ENCODE data around the gene CRELD1.

Gene CRELD1

DNA sequence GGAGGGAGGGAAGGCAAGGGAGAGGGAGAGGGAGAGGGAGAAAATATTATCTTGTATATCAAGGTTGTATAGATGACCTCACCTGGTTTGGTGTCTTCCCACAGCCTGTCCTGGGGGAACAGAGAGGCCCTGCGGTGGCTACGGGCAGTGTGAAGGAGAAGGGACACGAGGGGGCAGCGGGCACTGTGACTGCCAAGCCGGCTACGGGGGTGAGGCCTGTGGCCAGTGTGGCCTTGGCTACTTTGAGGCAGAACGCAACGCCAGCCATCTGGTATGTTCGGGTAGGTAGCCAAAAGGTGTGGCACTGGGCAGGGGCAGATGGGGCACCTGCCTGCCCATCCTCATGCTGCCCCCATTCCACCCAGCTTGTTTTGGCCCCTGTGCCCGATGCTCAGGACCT lies 7.1 kb downstream of the CRELD1 start:
- TF ChIP-seq GATA2 (IDR thresholded peaks at IDR 0.05; ENCODE audit: low read depth, low read length) (no peak), GATA3 (IDR thresholded peaks at IDR 0.05; ENCODE audit: low read depth, low read length) (no peak)

- no peak for TF ChIP-seq GATA2 (IDR thresholded peaks at IDR 0.05; ENCODE audit: low read depth, low read length)
- no peak for TF ChIP-seq GATA3 (IDR thresholded peaks at IDR 0.05; ENCODE audit: low read depth, low read length)
Observed at GRCh38 chr3:9942164-9942563, 8.5 kb downstream of the CRELD1 start.

DNA sequence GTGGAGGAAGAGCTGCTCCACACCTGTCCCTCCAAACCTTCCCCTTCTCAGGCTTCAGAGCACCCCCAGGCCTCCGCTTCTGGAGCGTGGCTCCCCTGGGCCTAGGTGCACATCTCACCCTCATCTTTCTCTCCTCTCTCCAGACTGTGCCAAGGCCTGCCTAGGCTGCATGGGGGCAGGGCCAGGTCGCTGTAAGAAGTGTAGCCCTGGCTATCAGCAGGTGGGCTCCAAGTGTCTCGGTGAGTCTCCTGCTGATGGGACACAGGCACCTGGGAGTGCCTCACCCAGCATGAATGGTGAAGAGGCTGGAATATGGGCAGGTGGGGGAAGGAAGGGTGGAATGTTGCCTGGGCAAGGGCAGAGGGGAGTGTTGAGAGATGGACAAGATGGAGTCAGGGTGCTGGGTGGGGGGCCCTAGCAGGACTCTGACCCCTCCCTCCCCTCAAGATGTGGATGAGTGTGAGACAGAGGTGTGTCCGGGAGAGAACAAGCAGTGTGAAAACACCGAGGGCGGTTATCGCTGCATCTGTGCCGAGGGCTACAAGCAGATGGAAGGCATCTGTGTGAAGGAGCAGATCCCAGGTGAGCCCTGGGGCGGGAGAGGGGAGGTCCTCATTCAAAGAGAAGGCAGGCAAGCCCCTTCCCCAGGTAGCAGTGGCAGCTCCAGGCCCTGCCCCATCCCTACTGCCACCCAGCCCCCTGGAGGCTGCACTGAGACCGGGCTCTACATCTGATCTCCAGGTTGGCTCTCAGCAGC lies 9.5 kb downstream of the CRELD1 start:
- TF ChIP-seq GATA2 (IDR thresholded peaks at IDR 0.05; ENCODE audit: low read depth, low read length), result no peak
- TF ChIP-seq GATA3 (IDR thresholded peaks at IDR 0.05; ENCODE audit: low read depth, low read length), result no peak

GRCh38 chr3:9944271-9944670 lies 10.6 kb downstream of the CRELD1 start:
- no peak for TF ChIP-seq GATA3 (IDR thresholded peaks at IDR 0.05; ENCODE audit: low read depth, low read length)
- no peak for TF ChIP-seq GATA2 (IDR thresholded peaks at IDR 0.05; ENCODE audit: low read depth, low read length)

- TF ChIP-seq GATA3 (IDR thresholded peaks at IDR 0.05; ENCODE audit: low read depth, low read length) (no peak), GATA2 (IDR thresholded peaks at IDR 0.05; ENCODE audit: low read depth, low read length) (no peak)
Observed at GRCh38 chr3:9945358-9945757, 11.7 kb downstream of the CRELD1 start.

- TF ChIP-seq GATA2 (IDR thresholded peaks at IDR 0.05; ENCODE audit: low read depth, low read length), result no peak
Observed at GRCh38 chr3:9946112-9947024, 12.7 kb downstream of the CRELD1 start.

GRCh38 chr3:9947025-9947995 lies 13.7 kb downstream of the CRELD1 start:
- TF ChIP-seq GATA3 (IDR thresholded peaks at IDR 0.05; ENCODE audit: low read depth, low read length) (no peak), GATA2 (IDR thresholded peaks at IDR 0.05; ENCODE audit: low read depth, low read length) (no peak)

GRCh38 chr3:9948586-9948985 lies 15.0 kb downstream of the CRELD1 start:
- TF ChIP-seq GATA2 (IDR thresholded peaks at IDR 0.05; ENCODE audit: low read depth, low read length), result no peak
- TF ChIP-seq GATA3 (IDR thresholded peaks at IDR 0.05; ENCODE audit: low read depth, low read length), result no peak

GRCh38 chr3:9949115-9949514 lies 15.5 kb downstream of the CRELD1 start:
- TF ChIP-seq GATA2 (IDR thresholded peaks at IDR 0.05; ENCODE audit: low read depth, low read length) (no peak), GATA3 (IDR thresholded peaks at IDR 0.05; ENCODE audit: low read depth, low read length) (no peak)

- no peak for TF ChIP-seq GATA3 (IDR thresholded peaks at IDR 0.05; ENCODE audit: low read depth, low read length)
- no peak for TF ChIP-seq GATA2 (IDR thresholded peaks at IDR 0.05; ENCODE audit: low read depth, low read length)
Observed at GRCh38 chr3:9949626-9950025, 16.0 kb downstream of the CRELD1 start.

DNA sequence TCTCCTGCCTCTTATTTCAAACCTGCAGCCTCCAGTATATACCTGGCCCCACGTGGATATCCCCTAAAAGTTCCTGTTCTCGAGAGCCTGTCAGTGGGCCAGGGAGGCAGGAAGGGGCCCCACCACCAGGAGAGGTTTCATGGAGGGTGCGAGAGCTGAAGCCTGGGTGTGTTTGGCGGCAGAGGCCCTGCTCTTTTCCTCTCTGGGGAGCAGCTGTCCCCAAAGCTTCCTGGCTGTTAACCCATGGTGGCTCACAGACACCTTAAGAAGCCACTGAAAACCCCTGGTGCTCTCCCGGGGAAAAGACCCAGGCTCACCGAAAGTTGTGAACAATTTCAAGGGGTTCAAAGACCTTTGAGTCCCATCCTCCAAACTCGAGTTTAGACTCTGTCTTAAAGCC lies 17.5 kb downstream of the CRELD1 start:
- no peak for TF ChIP-seq GATA3 (IDR thresholded peaks at IDR 0.05; ENCODE audit: low read depth, low read length)

- TF ChIP-seq GATA3 (IDR thresholded peaks at IDR 0.05; ENCODE audit: low read depth, low read length) (no peak), GATA2 (IDR thresholded peaks at IDR 0.05; ENCODE audit: low read depth, low read length) (no peak)
Observed at GRCh38 chr3:9951598-9951961, 17.9 kb downstream of the CRELD1 start.

DNA sequence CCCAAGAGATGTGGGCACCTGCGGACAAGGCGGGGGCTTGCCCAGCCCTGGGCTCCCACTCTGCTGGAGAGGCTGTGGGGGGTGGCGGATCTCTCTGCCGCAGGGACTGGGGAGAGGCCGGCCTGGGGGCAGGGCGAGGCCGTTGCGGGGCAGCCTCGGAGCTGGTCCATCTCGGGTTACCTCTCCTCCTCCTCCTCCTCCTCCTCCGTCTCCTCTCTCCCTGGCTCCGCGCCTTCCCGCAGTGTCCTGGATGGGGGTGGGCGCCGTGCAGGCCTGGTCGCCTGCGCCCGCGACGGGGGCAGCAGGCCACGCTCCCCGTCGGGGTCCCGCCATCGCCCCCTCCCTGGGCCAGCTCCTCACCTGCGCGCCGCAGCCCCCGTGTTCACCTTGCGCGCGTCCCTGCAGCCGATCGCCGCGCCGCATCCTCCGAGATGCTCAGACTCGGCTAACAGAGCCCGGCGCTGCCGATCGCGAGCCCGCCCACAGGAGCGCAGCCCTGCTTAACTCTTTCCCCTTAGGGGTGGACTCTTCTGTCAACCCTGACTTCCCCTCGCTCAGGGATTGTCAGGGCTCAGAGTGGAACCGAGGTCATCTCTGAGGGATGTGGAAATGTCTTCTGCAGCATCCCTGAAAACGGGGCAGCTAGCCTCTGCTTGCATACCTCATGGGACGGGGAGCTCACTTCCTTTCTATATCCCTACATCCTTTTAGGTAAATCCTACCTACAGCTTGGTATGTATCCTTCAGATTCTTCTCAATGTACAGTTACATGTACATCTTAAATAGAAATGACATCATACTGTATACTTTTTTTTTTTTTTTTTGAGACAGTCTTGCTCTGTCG lies 18.6 kb downstream of the CRELD1 start, which contains the start of gene PRRT3:
Gene PRRT3 (minus strand): TSS at position 447 of the 844 bp plus-strand sequence. CDS start 2,293 bp downstream, outside the sequence.
- no peak for TF ChIP-seq GATA3 (IDR thresholded peaks at IDR 0.05; ENCODE audit: low read depth, low read length)
- no peak for TF ChIP-seq GATA2 (IDR thresholded peaks at IDR 0.05; ENCODE audit: low read depth, low read length)
